Activated CD8-positive, alpha-beta memory T cell treated with anti-CD3 and anti-CD28 coated beads, Interleukin-2, amount 50 U/mL, for 1 hour (primary cell): ENCODE measurements around the gene CNTNAP5.

ENCODE experiments used
- DNase-seq: peaks from one replicate; pipeline ENCODE4 v3.0.0-alpha.2; 2020; ENCODE audit errors: extremely low read depth

The CNTNAP5 gene

GRCh38 chr2:124267794-124268193 lies 242.7 kb downstream of the CNTNAP5 start:
- no peak for DNase-seq

GRCh38 chr2:124269348-124269747 lies 244.3 kb downstream of the CNTNAP5 start:
- DNase-seq: no peak

GRCh38 chr2:124272261-124272841 lies 247.3 kb downstream of the CNTNAP5 start:
- DNase-seq: no peak

- DNase-seq: no peak
These were observed 256.5 kb downstream of the CNTNAP5 start for GRCh38 chr2:124281541-124281940.

- no peak for DNase-seq
These were observed 258.0 kb downstream of the CNTNAP5 start for GRCh38 chr2:124283096-124283495.

GRCh38 chr2:124286089-124286783 lies 261.1 kb downstream of the CNTNAP5 start:
- no peak for DNase-seq

GRCh38 chr2:124289060-124289459 lies 264.0 kb downstream of the CNTNAP5 start:
- no peak for DNase-seq

GRCh38 chr2:124289615-124290014 lies 264.5 kb downstream of the CNTNAP5 start:
- DNase-seq: no peak

- no peak for DNase-seq
These were observed 271.4 kb downstream of the CNTNAP5 start for GRCh38 chr2:124296470-124296869.

- no peak for DNase-seq
These were observed 276.8 kb downstream of the CNTNAP5 start for GRCh38 chr2:124301915-124302314.

- no peak for DNase-seq
These were observed 283.4 kb downstream of the CNTNAP5 start for GRCh38 chr2:124308319-124309062.

- no peak for DNase-seq
These were observed 284.6 kb downstream of the CNTNAP5 start for GRCh38 chr2:124309563-124310138.

- DNase-seq: no peak
These were observed 285.6 kb downstream of the CNTNAP5 start for GRCh38 chr2:124310671-124311070.

- no peak for DNase-seq
These were observed 289.0 kb downstream of the CNTNAP5 start for GRCh38 chr2:124314084-124314483.

- DNase-seq: no peak
These were observed 290.3 kb downstream of the CNTNAP5 start for GRCh38 chr2:124315221-124315880.

GRCh38 chr2:124316133-124316532 lies 291.0 kb downstream of the CNTNAP5 start:
- DNase-seq: no peak

GRCh38 chr2:124316881-124317605 lies 292.0 kb downstream of the CNTNAP5 start:
- DNase-seq: no peak

- DNase-seq: no peak
These were observed 292.5 kb downstream of the CNTNAP5 start for GRCh38 chr2:124317628-124318027.

- no peak for DNase-seq
These were observed 293.8 kb downstream of the CNTNAP5 start for GRCh38 chr2:124318913-124319312.

GRCh38 chr2:124319577-124319976 lies 294.5 kb downstream of the CNTNAP5 start:
- no peak for DNase-seq

- no peak for DNase-seq
These were observed 295.1 kb downstream of the CNTNAP5 start for GRCh38 chr2:124320051-124320688.
